ENCODE data around the gene AKR1C1.
"Not testable (repeated sequence)": the region's sequence is repeated elsewhere in the genome, so short reads cannot be mapped to it uniquely, and the experiment has no call there.

The AKR1C1 gene

GRCh38 chr10:4962876-4963814 is at the start of gene AKR1C1:
Gene AKR1C1, plus strand, starts transcription at chr10:4963415. Its CDS starts 30 bp downstream, at chr10:4963445.
- DNase-seq: not testable (repeated sequence)

DNA sequence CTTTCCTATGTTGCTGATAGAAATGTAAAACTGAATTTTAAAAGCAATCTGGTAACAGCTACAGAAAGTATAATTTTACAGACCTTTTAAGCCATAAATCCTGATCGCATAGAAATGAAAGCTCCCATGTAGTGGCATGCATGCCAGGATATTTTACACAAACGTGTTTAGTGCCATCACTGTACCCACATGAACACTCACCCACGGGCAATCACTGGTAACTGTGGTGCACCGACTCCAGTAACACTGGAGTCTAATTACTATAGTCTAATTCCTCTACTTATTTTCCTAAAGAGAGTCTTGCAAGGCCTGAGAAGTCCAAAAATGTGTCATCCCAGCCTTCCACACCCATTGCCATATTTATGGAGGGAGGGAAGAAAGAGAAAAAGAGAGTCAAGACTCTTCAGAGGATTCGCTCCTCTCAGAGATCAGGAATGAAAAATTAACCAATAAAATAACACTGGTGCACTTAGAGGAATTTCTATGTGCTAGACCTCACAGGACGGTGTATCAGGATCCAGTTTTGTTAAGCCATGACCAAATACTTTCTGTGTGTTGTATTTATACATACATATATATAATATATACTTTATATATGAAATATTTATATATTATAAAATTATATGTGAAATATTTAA is 48.9 kb upstream of the AKR1C1 start:
- DNase-seq: no peak

DNA sequence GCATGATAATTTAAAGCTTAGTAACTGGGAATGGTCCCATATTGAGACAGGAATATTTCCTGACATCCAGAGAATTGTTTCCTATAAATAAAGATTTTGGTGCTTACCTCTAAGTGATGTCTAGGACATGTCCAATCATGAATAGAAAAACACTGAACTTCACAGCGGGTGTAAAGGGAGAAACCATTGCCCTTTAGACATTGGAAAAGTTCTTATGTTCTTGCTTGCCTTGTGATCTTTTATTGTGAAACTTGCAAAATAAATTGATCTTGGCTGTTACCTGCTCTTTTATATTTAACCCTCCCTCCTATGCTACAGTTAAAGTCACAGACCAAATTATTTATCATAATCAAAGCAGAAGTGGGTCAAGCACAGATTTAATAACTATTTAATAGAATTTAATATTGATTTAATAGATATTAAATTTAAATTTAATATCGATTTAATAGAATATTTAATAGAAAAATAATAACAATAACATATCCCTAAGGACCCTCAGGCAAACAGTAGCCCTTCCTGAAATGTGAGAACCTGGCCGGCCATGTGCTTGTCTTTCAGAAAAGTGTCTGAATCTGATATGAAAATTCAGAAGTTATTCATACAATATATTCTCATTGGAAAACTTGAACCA is 47.0 kb upstream of the AKR1C1 start:
- DNase-seq: no peak

DNA sequence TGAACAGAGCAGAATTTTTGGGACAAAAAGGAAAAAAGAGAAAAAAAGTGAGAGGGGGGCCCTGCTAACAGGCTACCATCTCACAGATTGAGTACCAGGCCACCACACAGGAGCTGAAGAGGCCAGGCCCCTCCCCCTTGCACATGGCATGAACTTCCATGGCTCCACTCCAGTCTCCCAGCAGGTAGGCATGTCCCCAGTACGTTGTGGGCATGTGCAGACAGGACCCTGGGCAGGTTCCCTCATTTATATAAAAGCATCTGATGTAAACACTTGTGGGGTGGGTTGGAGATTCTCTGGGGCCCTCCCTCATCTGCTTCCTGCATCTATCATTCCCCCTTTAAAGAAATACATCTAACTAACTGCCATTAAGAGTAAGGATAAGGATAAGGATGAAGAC is 45.0 kb upstream of the AKR1C1 start:
- DNase-seq: no peak

DNA sequence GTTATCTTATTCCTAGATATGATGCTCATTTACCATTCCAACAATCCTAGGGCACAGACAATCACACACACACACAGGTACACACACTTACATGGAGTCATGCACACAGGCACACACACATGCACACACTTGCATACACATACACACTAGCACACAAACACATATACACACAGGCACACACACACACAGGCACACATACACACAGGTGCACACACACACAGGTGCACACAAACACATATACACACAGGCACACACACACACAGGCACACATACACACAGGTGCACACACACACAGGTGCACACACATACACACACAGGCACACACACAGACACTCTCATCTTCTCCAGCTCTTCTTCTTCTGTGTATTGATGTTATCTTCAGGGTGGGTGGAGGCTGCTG is 38.7 kb upstream of the AKR1C1 start:
- DNase-seq: not testable (repeated sequence)

- no peak for DNase-seq
Measured at GRCh38 chr10:4926400-4926799, 36.8 kb upstream of the AKR1C1 start.

DNA sequence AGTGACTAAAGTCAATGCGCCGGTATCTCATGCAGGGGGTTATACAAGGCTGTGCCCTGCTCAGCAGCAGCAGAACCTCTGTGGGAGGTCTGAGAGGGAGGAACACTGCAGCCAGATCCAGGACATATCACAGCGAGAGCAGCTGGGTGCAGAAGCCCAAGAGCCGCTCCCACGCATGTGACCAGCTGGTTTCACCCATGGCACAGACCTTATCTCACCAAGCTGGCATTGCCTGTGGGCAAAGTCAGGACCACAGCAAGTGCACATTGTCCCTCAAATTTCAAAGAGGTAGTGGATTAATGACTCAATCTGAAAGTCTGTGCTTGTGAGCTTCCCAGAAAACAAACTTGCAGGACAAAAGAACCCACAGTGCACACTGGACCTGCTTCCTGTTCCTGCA is 31.6 kb upstream of the AKR1C1 start:
- no peak for DNase-seq

DNA sequence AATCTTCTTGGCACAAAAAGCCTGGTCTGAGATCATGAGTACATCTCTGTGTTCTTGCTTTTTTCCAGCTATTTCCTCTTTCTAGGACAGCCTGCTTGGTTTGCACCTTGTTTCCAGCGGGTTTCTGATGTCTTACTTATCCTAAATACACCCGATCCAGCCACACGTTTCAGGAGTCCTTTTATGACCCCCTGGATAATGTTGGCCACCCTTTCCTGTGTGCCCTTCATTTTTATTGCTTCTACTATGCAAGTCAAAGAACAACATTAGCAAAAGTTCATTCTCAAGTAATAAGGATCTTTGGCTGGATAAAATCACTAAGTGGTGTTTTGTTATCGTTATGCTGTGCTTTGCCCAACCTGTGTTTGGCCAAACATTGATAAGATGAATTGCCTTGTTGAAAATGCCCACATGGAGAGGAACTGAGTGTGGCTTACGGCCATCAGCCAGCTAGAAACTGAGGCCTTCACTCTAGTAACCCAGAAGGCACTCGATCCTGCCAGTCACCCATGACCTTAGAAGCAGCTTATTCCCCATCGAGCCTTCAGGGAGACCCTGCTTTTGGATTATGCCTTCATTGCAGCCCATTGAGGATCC is 28.7 kb upstream of the AKR1C1 start:
- DNase-seq: no peak

DNA sequence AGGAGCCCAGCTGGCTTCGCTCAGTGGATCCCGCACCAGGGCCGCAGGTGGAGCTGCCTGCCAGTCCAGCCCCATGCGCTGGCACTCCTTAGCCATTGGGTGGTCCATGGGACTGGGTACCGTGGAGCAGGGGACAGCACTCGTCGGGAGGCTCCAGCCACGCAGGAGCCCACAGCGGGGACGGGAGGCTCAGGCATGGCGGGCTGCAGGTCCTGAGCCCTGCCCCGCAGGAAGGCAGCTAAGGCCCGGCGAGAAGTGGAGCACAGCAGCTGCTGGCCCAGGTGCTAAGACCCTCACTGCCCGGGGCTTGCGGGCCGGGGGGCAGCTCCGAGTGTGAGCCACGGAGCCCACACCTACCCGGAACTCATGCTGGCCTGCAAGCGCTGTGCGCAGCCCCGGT is 25.9 kb upstream of the AKR1C1 start:
- DNase-seq: no peak

- DNase-seq: no peak
Measured at GRCh38 chr10:4939224-4940072, 23.8 kb upstream of the AKR1C1 start.

DNA sequence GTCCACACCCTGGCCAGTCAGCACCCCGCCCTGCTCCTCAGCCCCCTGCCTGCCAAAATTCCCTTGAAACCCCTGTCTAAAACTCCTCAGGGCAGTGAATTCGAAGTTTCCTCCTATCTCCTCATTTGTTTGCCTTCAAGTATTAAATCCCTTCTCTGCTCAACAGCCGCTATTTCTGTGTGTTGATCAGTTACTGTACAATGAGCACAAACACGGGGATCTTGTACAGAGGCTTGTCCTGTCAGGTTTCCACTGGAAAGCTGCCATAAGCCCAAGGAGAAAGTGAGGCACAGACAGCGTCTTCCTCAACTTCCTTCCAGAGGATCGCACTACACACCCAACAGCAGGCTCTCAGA is 23.2 kb upstream of the AKR1C1 start:
- not testable (repeated sequence) for DNase-seq

GRCh38 chr10:4940909-4941308 is 22.3 kb upstream of the AKR1C1 start:
- not testable (repeated sequence) for DNase-seq

- DNase-seq: no peak
Measured at GRCh38 chr10:4941540-4942330, 21.5 kb upstream of the AKR1C1 start.

DNA sequence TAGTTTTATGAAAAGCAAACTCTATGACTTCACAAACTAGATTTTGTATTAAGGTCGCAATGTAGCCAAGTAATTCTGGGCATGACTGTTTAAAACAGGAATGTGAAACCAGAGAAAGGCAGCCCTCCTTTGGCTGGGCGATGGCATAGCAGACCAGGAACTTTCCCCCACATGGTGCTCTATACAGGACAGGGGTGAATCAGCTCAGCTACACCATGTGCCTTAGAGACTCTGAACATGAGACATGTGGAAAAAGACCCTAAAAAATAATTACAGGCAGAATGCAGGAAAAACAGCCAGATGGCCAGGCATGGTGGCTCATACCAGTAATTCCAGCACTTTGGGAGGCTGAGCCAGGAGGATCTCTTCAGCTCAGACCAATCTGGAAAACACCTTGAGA is 20.3 kb upstream of the AKR1C1 start:
- DNase-seq: not testable (repeated sequence)

- DNase-seq: not testable (repeated sequence)
Measured at GRCh38 chr10:4943416-4943815, 19.8 kb upstream of the AKR1C1 start.

GRCh38 chr10:4943821-4944220 is 19.4 kb upstream of the AKR1C1 start:
- DNase-seq: no peak

- DNase-seq: no peak
Measured at GRCh38 chr10:4944841-4945240, 18.4 kb upstream of the AKR1C1 start.

- DNase-seq: no peak
Measured at GRCh38 chr10:4945766-4946717, 17.2 kb upstream of the AKR1C1 start.

DNA sequence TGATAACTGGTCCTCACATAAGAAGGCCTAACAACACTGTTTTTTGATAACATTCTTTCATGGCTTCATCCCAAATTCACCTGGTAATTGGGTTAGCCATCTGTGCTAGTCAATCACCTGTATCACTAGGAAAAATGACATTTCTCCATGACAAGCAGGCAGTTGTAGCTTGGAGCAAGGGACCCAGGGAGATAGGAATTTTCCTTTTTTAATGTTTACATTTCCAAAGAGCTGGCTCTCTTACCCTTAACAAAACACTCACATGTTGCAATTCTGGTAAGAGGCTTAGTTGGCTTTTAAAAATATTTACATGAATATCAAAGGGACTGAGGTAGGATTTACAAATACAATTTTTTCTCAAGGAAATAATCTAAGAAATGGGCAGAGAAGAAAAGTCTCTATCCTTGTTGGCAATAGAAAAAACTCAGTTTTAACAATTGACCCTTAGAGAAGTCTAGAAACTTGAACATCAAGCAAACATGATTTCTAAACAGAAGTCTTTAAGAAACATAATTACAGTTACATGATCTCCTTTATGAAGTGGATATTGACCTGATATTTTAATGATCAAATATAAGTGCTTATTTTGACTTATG is 16.1 kb upstream of the AKR1C1 start:
- DNase-seq: no peak

Data from stimulated activated CD4-positive, alpha-beta T cell treated with anti-CD3 and anti-CD28 coated beads, Interleukin-2, amount 100 ng/mL, for 48 hours (primary cell).